Hypothalamus (tissue), 51 donors: Measurements from ENCODE around the gene ZNRD2.

Experiments used
- DNase-seq, 51 donors: peaks; one replicate each; lab custom pipeline; 2025; lab: John Stamatoyannopoulos, UW

ZNRD2 gene

DNA sequence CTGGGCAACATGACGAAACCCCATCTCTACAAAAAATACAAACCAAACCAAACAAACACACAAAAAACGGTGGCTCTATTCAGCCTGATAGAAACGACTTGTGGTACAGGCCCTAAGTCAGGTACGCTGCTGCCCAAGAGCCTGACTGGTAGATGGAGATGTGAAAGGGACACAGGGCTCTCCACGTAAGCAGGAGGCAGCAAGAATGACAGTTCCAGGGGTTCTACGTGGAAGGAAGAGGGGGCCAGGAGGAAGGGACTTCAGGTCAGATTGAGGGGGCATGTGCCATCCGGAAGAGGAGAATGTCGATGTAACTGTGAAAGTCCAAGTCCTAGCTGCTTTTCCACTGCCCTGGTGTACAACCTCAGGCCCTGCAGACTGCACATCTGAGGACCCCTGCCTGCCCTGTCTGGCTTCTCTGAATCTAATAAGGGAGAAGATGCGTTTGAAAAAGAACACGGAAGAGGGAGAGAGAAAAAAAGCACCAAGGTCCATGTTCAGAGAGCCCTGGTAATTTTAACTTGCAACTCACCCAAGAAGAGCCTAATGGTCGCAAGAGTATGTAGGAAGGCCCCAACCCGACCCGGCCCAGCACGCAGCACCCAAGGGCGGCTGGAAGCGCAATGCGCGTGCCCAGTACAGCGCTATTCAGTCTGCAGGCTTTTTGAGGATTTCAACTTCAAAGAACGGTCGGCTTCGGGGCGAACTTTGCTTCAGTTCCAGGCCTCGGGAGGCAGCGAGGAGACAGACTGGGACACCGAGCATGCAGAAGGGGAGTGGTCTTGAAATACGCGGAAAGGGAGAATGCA lies 909 bp upstream of the ZNRD2 start:
- peak in 1 of 51 donors; percentile 61 for DNase-seq

- no peak for DNase-seq
Observed at GRCh38 chr11:65571420-65571819, 1.1 kb downstream of the ZNRD2 start.

DNA sequence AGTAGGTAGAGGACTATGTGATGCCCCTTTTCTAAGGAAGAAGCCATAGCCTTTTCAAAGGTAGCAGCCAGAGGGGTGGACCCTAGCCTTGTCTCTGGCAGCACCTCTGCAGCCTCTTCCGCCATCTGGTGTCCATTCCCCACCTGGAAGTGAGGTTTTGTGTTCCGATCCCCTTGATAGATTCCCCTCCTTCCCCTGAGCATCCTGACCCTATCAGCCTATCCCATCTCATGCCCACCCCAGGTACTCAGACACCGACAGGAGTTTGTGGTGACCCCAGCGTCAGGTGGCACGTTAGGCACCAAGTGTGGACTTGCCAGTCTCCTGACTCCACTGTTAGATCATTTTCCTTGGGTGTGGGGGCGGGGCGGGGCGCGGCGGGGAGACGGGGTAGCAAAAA lies 1.7 kb downstream of the ZNRD2 start:
- DNase-seq: no peak

- DNase-seq: peak; percentile 21 to 92 (median 77)
Observed at GRCh38 chr11:65572356-65573051, 2.2 kb downstream of the ZNRD2 start, which contains the start of gene FAM89B. Gene FAM89B (plus strand): TSS chr11:65572538. CDS start chr11:65572670, 132 bp downstream.

- DNase-seq: no peak
Observed at GRCh38 chr11:65573391-65574079, 3.3 kb downstream of the ZNRD2 start.

DNA sequence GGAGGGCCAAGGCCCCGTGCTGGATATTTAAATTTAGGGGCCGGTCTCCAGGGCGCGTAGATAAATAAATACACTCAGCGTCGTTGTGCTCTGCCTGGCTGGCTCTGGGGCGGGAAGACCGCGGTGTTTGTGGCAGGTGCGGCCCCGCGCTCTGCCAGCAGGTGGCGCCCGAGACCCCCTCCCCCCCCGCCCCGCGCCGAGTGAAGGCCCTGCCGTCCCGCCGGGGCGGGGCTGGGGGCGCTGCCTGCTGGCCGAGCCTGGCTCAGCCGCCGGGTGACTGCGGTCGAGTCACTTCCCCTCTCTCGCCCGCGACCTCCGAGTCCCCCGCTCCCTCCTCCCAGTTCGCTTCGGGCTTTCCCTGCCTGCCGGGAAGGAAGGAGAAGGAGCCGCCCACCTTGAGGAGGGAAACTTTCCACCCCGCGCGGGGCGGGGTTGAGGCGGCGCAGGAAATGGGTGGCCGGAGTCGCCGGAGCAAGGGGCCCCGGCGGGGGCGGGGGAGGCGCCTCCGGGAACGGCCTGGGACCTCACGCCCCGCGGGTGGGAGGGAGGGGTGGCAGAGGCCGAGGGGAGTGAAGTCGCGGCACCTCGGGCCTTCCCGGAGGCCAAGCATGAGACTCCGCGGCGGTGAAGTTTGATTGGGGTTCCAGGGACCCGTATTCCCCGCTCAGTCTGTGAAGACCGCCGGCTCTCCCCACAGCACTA lies 4.0 kb downstream of the ZNRD2 start:
- peak in 48 of 51 donors; percentile 35 to 88 (median 66) for DNase-seq

GRCh38 chr11:65574811-65575567 lies 4.7 kb downstream of the ZNRD2 start:
- no peak for DNase-seq

GRCh38 chr11:65575568-65576231 lies 5.4 kb downstream of the ZNRD2 start, which contains the start of gene EHBP1L1:
Gene EHBP1L1 (plus strand): TSS chr11:65576053. CDS start chr11:65576303, 250 bp downstream.
- DNase-seq: peak in 5 of 51 donors; percentile 14 to 42 (median 20)

DNA sequence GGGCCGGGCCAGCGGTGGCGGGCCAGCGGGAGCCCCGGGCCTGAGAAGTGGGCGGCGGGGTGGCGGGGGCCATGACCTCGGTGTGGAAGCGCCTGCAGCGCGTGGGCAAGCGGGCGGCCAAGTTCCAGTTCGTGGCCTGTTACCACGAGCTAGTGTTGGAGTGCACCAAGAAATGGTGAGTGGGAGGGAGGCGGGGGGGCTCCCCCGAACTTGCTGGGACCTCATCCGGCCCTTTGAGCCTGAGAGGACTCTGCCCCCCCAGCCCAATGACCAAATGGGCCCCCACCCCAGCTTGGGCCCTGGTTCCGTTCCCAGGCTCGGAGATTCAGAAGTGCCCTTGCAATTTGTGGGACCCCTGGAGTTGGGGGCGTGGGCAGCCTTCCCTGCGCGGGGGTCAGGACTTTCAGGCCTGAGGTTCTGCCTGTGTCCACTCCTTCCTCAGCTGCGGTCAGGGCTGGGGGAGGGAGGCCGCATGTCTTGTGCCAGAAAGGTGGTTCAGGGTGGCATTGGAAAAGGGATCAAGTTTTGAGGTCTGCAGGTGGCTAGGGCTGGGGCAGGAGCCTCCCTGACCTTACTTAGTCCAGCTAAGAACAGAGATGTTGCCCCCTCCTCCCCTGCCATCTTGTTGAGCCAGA lies 6.1 kb downstream of the ZNRD2 start:
- DNase-seq: no peak

- DNase-seq: peak in 5 of 51 donors; percentile 12 to 54 (median 17)
Observed at GRCh38 chr11:65576867-65577755, 6.8 kb downstream of the ZNRD2 start.

DNA sequence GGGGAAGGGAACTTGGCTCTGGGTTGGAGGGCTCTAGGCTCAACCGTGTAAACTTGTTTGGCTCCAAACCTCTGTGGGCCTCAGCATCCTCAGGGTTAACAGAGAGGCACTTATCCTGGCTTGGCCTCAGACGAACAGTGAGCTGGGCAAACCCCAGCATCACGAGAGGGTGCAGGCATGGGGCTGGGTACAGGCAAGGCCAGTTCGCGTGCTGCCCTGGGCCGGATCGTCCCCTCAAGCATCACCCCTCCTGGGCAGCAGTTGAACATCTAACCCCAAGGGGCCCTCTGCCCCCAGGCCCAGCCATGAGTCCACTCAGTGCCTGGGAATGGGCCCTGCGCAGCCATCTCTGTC lies 7.5 kb downstream of the ZNRD2 start:
- no peak for DNase-seq

GRCh38 chr11:65578134-65578533 lies 7.9 kb downstream of the ZNRD2 start:
- no peak for DNase-seq

GRCh38 chr11:65578667-65579066 lies 8.4 kb downstream of the ZNRD2 start:
- DNase-seq: no peak

DNA sequence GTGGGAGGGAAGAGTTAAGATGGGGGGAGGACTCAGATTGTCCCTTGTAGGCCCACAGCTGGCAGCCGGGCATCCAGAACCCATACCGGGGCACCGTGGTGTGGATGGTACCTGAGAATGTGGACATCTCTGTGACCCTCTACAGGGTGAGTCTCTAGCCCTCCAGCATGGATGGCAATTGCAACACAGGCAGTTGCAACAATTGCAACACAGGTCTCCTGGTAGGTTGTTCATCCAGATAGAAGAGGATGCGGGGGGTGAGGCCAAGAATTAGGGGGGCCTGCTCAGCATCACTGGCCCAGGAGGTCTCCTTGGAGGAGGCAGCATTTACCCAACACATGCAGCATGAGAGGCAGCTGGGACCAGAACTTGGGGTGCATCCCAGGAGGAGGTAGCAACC lies 9.0 kb downstream of the ZNRD2 start:
- DNase-seq: no peak

GRCh38 chr11:65580031-65580692 lies 9.9 kb downstream of the ZNRD2 start:
- no peak for DNase-seq

DNA sequence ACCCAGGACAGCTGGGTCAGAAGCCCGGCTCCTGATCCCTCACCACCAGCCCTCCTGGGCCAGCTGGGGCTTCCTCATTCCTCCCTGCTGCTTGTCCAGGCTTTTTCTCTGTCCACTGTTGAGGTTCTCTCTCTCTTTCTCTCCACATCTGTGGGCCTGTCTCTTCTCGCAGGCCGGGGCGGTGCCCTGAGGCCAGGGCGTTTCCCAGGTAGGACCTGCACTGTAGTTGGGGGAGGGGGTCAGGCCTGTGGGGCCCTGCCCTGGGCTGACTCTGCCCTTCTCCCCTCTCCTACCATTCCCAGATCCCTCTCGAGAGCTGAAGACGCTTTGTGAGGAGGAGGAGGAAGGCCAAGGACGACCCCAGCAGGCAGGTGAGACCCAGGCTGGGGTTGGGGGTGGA lies 10.5 kb downstream of the ZNRD2 start:
- DNase-seq: no peak

- no peak for DNase-seq
Observed at GRCh38 chr11:65581928-65582327, 11.7 kb downstream of the ZNRD2 start.
